H54 (cell line): ENCODE measurements around the gene FOXRED2.

ENCODE experiments used
- DNase-seq: peaks from one replicate; pipeline ENCODE4 v3.0.0; 2011; ENCODE audit warnings: low spot score, mixed read lengths; ENCODE audit not compliant: insufficient read length
- FAIRE-seq: peaks from 3 replicates; lab custom pipeline; 2011; peaks lifted over from hg19 to GRCh38; lab: Jason Lieb, UNC
- POLR2A ChIP-seq: IDR thresholded peaks from 2 replicates; pipeline ENCODE4 v1.6.1; 2011; ENCODE audit warnings: low read depth, mild to moderate bottlenecking, low read length

FOXRED2 gene

DNA sequence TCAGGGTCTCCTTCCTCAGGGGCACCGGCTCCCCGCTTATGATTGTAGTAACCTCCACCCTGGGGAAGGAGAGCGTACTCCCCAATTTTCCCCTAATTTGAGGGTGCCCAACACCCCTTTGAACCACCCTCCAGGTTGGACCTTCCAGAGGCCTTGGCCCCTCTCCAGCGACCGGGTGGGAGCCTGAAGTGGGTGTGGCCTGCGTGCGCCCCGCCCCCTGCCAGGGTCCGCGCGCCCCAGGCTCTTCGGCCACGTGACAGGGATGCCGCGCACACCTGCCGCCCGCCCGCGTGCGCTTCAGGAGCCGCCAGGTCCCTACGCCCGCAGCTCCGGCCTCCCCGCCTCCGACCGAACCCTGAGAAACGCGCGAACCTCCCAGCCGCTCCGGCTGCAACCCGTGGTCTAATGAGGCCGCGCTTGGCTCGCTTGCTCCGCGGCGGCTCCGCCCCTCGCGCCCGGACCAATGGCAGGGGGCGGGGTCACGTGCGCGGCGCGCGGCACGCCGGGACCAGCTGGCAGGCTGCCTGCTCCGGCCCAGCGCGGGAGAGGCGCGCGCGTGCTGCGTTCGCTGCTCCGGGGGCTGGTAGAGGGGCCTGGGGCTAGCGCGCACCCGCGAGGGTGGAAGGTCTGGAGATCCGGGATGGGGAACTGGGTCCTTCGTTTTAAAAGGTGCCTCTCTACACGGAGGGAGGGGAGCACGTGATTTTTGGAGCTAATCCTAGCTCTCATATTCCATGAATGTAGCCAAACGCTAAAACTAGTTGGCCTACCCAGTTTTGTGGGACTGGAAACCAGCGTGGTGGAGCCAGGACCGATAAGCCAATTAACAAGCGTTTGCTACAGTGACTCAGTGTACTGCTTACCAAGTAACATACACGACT is at the start of gene FOXRED2:
FOXRED2 (minus strand) TSS at position 404 of the 881 bp plus-strand sequence. CDS start 618 bp downstream, outside the sequence.
- peak; percentile 73 for DNase-seq
- TF ChIP-seq POLR2A: peak; percentile 65
- no peak for FAIRE-seq

DNA sequence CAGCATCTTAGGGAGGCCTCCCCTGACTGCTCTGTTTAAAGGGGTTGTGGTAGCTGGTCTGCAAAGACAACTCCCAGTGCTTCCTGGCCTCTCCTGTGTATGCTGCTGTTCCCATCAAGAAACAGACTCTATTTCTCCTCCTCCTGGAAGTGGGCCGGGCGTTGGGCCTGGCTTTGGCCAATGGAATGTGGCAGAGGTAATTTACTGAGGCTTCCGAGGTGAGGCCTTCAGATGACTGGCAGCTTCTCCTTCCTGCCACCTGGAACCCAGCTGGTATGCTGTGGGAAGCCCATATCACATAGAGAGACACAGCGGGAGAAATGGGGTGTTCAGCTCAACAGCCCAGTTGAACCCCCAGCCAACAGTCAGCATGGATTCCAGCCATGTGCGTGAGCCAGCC is 47.3 kb upstream of the FOXRED2 start:
- FAIRE-seq (no peak), DNase-seq (no peak)
- no peak for TF ChIP-seq POLR2A

DNA sequence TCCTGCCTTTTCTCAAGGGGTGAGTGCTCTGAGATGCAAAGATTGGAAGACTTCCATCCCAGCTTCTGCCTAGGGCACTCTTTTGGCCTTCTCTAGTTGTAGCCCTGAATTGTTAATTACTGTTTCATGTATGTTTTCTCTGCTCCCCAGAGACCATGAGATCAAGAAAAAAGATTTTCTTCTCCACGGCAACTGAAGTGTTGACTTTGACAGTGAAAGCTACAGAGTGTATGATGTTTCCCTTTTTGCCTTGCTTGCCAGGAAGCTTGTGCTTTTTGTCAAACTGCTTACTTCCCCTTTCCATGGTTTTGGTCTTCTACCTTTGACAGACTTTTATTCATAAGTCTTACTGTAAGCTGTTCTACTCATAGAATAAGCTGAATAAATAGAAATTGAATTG is 45.4 kb upstream of the FOXRED2 start:
- DNase-seq (no peak), FAIRE-seq (no peak)
- TF ChIP-seq POLR2A: no peak

DNA sequence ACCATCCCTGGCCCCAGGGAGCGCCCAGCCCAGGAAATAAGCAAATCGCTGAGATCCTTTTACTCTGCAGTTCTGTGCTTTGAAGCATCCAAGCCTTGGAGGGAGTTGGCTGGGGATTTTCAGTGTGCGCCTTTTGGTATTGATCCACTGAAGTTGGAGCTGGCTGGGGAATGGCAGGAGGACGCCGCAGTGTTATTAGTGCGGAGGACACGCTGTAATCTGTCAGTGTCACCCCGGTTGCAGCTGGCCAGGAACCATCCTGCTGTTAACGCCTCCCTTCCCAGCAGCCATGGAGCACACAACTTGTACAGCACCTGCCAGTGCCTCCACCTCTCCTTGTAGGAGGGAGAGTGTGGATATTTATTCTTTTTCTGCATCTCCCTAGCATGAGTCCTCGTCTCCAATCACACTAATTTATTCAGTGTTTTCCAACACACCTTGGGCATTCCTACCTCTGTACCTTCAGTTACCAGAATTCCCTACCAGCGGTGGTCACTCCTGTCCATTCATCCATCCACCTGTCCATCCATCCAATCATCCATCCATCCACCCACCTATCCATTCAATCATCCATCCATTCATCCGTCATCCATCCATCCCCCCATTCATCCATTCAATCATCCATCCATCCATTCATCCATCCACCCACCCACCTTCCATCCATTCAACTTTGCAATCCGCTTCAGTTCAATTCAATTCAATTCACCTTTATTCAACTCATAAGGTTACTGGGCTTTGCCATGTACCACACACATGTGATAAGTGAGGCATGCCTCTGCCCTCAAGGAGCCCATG is 44.1 kb upstream of the FOXRED2 start:
- FAIRE-seq (no peak), DNase-seq (no peak)
- TF ChIP-seq POLR2A: no peak

DNA sequence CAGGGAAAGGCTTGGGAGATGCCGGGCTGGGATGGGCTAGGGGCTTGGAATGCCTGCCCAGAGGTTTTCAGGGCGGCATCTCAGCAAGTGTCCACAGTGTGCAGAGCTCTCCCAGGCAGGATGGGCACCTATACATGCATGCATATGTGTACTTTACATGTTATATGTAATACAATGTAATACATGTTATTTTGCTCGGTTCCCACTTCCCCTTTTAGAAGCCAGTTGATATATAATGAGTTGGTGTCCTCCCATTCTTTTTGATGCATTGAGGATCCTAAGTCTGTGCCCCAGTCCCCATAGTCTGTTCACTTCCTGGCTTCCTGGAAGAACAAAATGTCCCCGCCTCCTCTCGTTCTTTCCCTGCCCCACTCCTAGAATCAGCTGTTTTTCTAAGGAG is 42.2 kb upstream of the FOXRED2 start:
- no peak for DNase-seq
- no peak for FAIRE-seq
- no peak for TF ChIP-seq POLR2A

DNA sequence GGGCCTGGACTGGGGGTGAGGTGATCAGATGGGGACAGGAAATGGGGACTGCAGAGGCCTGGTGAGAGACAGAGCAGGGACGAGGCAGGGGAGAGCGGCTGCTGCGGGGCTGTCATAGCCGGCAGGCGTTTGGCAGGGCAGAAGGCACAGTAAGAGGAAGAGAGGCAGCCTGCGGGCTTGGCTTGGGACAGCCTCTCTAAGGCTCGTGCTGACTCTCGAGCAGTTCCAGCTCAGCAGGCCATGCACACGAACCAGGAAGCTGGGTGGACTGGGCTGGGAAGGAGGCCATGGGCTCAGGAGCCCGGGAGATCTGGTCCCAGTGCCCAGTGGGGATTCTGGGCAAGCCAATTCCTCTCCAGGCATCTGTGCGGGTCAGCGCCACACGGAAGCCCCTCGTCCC is 41.8 kb upstream of the FOXRED2 start:
- TF ChIP-seq POLR2A: no peak
- FAIRE-seq (no peak), DNase-seq (no peak)

DNA sequence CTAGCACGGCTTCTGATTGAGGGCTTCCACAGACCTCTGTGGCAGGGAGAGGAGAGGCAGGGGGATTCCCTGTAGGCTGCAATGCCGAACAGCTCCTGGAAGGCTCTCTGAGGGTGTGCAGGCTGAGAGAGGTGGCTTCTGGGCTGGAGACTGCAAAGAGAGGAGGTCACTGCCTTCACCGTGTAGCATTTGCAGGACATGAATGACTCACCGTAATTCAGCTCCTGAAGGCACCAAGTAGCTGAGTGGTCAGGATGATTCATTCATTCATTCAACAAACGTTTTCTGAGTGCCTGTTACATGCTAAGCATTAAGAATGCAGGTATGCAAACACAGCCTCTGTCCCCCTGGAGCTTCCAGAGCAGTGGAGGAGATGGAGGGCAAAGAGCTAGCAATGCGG is 40.1 kb upstream of the FOXRED2 start:
- no peak for DNase-seq
- peak; percentile 90 for FAIRE-seq
- no peak for TF ChIP-seq POLR2A

DNA sequence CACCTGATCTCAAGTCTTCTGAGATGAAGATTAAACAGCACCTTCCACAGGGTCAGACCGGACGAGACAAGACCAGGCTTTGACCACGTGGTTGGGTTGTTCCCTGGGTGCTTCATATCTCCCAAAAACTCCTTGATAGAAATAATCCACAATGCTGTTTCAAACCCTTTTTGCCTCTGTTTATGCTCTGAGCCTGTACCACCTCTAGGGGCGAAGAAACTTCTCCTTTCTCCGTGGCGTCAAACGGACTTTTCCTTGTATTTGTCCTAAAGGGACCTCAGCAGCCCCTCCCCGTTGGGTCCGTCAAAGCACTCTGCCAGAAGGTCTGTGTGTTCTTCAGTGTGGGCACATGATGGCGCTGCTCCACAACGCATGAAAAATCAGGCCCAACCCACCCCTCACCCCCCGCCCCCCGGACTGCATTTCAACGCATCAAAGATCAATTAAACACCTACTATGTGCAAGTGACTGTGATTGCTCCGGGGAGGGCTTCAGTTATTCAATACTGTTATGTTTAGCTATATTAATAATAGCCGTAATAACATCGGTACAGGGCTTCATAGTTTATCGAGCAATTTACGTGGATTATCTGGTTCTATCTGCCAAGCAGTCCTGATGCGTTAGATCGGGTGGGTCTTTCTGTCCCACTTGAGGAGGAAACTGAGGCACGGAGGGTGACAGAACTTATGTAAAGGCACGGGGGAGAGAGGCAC is 39.4 kb upstream of the FOXRED2 start:
- no peak for FAIRE-seq
- TF ChIP-seq POLR2A: no peak
- DNase-seq: no peak

DNA sequence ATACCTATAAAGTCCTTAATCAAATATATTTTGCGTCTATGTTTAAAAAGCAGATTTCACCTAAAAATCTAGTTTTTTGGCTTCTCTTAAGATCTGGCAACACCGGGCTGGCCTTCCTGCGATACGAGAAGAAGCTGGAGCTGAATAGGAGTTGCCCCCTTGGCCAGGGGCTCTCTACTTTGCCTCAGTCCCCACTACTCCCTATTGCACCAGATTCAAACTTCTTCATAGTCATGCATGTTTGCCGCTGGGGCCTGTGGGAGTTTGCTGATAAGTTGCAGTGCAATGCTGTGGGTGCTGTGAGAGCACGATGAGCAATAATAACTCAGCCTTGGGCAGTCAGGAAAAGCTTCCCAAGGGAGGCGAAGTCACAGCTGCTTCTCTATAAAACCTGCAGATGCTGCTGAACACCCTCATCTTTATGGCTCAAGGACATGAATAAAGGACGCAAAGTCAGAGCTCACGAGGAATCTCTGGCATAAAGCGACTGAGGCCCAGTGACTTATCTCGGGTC is 37.3 kb upstream of the FOXRED2 start:
- FAIRE-seq (no peak), DNase-seq (no peak)
- TF ChIP-seq POLR2A: no peak

DNA sequence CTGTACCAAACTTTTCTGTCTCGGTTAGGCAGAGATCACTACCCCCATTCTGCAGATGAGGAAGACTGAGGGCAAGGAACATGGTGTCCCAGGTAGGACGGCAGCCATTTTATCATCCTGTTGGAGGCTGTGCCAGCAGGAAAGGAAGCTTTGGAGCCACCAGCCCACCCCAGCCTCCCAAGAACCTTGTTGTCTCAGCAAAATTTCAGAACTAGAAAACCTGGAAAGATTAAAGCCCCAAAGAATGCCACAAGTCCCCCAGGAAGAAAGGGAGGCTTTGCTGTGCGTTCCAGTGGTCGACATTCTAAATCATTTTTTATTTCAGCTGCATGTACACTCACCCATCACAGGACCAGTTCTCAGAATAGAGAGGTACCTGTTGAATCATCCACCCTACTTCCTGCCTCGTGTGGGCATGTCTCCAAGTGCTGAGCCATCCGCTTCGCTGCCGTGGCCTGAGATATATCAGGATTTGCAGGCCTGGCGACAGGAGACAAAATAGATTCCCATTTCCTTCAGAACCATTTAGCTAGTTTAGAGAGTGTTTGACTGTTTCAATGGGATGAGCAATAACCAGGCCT is 35.1 kb upstream of the FOXRED2 start:
- DNase-seq: no peak
- FAIRE-seq: peak; percentile 80
- TF ChIP-seq POLR2A: no peak

DNA sequence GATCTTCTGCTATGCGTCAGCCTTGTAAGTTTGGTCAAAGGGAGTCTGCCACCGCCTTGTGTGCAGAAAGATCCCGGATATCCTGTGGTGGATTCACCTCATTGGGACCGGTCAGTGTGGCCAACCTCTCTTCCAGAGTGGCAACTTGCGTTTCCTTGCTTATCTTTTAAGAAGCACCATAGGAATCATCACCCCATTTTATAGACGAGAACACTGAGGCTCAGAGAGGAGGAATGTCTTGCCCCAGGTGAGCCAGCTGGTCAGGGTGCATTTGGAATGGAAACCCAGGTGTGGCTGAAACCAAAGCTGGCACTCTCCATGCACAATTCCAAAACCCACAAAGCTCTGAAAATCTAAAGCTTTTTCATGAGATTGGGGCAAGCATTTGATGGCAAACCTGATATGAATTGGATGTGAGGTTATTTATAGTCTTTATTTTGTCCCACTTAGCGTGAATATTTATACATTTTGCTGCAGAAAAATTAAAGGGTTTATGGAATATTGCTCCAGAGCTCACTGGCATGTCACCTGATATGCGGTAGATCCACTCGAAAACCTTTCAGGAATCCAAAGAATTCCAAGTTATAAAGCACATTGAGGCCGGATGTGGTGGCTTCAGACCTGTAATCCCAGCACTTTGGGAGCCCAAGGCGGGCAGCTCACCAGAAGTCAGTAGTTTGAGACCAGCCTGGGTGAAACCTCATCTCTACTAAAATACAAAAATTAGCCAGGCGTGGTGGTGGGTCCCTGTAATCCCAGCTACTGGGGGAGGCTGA is 34.2 kb upstream of the FOXRED2 start:
- FAIRE-seq (no peak), DNase-seq (no peak)
- TF ChIP-seq POLR2A: no peak

DNA sequence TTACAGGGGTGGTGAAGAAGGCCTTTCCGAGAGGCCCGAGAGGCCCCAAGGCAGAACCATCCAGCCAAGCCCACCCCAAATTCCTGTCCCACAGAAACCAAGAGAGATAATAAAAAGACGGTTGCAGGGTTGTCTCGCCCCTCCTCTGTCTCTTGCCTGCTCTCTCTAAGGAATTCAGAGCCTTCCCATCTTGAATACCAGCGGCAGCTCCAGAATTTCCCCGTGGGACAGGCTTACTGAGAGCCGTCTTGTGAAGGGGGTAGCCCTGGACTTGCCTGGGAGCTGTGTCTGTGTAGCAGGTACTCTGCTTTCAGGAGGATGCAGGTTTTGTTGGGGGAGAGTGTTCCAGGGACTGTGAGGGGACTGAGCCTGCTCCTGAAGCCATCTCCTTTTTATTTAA is 31.7 kb upstream of the FOXRED2 start:
- TF ChIP-seq POLR2A: no peak
- DNase-seq (no peak), FAIRE-seq (no peak)
